Mammary epithelial cell (primary cell): ENCODE results near the gene GGA3.

ENCODE experiments used
- EZH2 ChIP-seq: IDR thresholded peaks from 2 replicates; pipeline ENCODE4 v1.6.1; 2012; ENCODE audit warnings: low read length, inconsistent platforms, borderline replicate concordance
- TF ChIP-seq, protein P1 (sequence below), 2 donors: IDR thresholded peaks in 1 of 2; conservative IDR thresholded peaks in 1 of 2; 2 replicates each; pipeline ENCODE4 v1.5.1; 2011 to 2012; ENCODE audit warnings: inconsistent platforms in 2 of 2, low read length in 2 of 2, mild to moderate bottlenecking in 2 of 2, control low read depth in 1 of 2, low read depth in 1 of 2; ENCODE audit not compliant: insufficient read depth in 1 of 2; ENCODE audit errors: extremely low read depth in 1 of 2

DNA sequence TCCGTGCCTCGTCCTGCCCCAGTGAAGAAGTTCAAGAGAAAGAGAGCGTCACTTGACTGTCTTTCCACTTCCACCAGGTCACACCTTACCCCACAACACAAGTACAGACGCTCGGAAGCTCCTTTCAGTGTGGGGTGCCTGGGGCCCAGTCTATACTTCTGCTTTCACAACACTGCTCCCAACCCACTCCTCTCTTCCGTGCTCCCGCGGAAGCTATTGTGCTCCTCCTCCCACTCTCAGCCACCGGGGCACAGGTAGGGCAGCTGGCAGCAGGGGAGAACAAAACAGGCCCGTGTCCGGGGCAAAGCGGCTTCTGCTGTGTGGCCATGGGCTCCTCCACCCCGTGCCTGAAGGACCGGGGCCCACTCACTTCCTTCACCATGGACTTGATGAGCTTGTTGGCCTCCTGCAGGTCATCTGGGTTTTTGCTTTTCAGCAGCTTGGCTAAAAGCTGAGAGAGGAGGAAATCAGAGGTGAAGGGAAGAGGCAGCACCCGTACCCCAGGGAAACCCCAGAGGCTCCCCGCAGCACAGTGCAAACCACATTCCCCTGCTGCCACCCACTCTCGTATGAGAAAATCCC lies 18.9 kb downstream of the GGA3 start:
- TF ChIP-seq, protein P1, sequence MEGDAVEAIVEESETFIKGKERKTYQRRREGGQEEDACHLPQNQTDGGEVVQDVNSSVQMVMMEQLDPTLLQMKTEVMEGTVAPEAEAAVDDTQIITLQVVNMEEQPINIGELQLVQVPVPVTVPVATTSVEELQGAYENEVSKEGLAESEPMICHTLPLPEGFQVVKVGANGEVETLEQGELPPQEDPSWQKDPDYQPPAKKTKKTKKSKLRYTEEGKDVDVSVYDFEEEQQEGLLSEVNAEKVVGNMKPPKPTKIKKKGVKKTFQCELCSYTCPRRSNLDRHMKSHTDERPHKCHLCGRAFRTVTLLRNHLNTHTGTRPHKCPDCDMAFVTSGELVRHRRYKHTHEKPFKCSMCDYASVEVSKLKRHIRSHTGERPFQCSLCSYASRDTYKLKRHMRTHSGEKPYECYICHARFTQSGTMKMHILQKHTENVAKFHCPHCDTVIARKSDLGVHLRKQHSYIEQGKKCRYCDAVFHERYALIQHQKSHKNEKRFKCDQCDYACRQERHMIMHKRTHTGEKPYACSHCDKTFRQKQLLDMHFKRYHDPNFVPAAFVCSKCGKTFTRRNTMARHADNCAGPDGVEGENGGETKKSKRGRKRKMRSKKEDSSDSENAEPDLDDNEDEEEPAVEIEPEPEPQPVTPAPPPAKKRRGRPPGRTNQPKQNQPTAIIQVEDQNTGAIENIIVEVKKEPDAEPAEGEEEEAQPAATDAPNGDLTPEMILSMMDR (conservative IDR thresholded peaks at IDR 0.05 in 1 of 2, IDR thresholded peaks at IDR 0.05 in 1 of 2; ENCODE audit: extremely low read depth in 1 of 2, insufficient read depth in 1 of 2, low read depth in 1 of 2, low read length in 2 of 2), result no peak
- no peak for TF ChIP-seq EZH2
